ENCODE data around the gene PPP1R27. TPM values are rescaled to one million over a fixed set of nuclear protein-coding genes. Genes with fewer than 3 reads are reported as not detected.

The PPP1R27 gene
- polyA plus RNA-seq, 1 donor (not counting 4 experiments of a cell fraction or from before 2014, with no cell fraction given) = 0.12 TPM

DNA sequence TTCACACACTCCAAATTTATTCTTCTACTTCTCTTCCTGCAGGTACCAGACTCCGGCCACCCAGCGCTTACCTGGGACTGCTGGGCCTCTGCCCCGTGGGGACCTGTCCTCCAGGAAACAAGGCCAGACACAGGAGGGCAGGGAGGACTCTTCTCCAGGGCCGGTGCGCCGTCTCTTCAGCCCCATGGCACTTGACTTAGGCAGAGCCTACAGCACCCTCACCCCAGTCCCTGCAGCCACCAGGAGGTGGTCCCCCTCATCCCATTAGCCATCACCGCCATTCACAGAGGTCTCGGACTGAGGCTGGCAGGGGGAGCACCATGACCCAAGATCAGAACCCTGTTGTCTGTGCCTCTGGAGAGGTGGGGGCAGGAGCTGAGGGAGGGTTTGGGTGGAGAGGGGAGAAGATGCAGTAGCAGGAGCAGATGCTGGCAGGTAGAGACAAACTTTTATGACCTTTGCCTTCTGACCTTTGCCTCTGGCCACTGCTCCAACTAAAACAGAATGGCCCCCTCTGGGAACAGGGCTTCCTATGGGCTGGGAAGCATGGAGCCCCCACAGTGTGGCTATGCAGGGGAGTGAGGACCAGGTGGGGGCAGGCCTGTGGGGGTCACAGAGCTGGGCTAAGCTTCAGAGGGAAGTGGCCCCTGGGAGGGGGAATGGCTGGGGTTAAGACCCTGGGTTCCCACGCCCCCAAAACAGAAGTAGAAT is 32.6 kb downstream of the PPP1R27 start:
- Histone ChIP-seq H2AFZ (ENCODE audit: control insufficient read depth, low read length) (no peak overlapping the region), H3K27me3 (ENCODE audit: control insufficient read depth, extremely low read depth, insufficient read depth, low read length) (peaks cover 67% of the 10 kb centered on the region)
- TF ChIP-seq, protein P1, sequence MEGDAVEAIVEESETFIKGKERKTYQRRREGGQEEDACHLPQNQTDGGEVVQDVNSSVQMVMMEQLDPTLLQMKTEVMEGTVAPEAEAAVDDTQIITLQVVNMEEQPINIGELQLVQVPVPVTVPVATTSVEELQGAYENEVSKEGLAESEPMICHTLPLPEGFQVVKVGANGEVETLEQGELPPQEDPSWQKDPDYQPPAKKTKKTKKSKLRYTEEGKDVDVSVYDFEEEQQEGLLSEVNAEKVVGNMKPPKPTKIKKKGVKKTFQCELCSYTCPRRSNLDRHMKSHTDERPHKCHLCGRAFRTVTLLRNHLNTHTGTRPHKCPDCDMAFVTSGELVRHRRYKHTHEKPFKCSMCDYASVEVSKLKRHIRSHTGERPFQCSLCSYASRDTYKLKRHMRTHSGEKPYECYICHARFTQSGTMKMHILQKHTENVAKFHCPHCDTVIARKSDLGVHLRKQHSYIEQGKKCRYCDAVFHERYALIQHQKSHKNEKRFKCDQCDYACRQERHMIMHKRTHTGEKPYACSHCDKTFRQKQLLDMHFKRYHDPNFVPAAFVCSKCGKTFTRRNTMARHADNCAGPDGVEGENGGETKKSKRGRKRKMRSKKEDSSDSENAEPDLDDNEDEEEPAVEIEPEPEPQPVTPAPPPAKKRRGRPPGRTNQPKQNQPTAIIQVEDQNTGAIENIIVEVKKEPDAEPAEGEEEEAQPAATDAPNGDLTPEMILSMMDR (optimal IDR thresholded peaks at IDR 0.05 in 1 of 3, IDR thresholded peaks at IDR 0.05 in 1 of 3, conservative IDR thresholded peaks at IDR 0.05 in 1 of 3; ENCODE audit: extremely low read depth in 1 of 3, insufficient read depth in 2 of 3, low read length in 3 of 3) = no peak
- TF ChIP-seq EZH2 (IDR thresholded peaks at IDR 0.05; ENCODE audit: low read length) = no peak

DNA sequence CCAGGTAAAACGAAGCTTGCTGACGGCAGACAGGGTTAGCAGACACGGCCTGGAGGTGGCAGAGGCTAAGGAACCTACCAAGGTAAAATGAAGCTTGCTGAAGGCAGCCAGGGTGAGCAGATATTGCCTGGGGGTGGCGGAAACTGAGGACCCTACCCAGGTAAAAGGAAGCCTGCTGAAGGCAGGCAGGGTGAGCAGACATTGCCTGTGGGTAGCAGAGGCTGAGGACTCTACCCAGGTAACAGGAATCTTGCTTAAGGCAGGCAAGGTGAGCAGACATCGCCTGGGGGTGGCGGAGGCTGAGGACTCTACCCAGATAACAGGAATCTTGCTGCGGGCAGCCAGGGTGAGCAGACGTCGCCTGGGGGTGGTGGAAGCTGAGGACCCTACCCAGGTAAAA is 33.5 kb downstream of the PPP1R27 start:
- Histone ChIP-seq H3K4me2 (ENCODE audit: control insufficient read depth, extremely low read depth, insufficient read depth, low read depth, low read length) (no peak overlapping the region), H4K20me1 (ENCODE audit: control insufficient read depth, extremely low read depth, insufficient read depth, low read length) (no peaks in the 10 kb centered on the region), H3K9ac (ENCODE audit: control insufficient read depth, extremely low read depth, insufficient read depth, low read length) (no peak overlapping the region), H3K27ac (ENCODE audit: control insufficient read depth, insufficient read depth, low read length) (no peak overlapping the region), H3K9me3 (ENCODE audit: control insufficient read depth, low read depth, low read length) (no peaks in the 10 kb centered on the region), H3K36me3 (ENCODE audit: control insufficient read depth in 2 of 2, extremely low read depth in 1 of 2, insufficient read depth in 2 of 2, low read length in 2 of 2) (no peaks in the 10 kb centered on the region), H3K4me1 (ENCODE audit: control insufficient read depth, extremely low read depth, insufficient read depth, low read length) (no peaks in the 10 kb centered on the region), H3K79me2 (ENCODE audit: control insufficient read depth, insufficient read depth, low read length) (no peaks in the 10 kb centered on the region), H3K9me1 (ENCODE audit: control insufficient read depth, extremely low read depth, insufficient read depth, low read length) (no peaks in the 10 kb centered on the region), H2AFZ (ENCODE audit: control insufficient read depth, low read length) (no peak overlapping the region), H3K4me3 (ENCODE audit: control insufficient read depth in 2 of 3, extremely low read depth in 1 of 3, insufficient read depth in 2 of 3, low read depth in 1 of 3, low read length in 3 of 3) (no peak overlapping the region), H3K27me3 (ENCODE audit: control insufficient read depth, extremely low read depth, insufficient read depth, low read length) (peaks cover 58% of the 10 kb centered on the region)
- TF ChIP-seq, protein P1 (optimal IDR thresholded peaks at IDR 0.05 in 1 of 3, IDR thresholded peaks at IDR 0.05 in 1 of 3, conservative IDR thresholded peaks at IDR 0.05 in 1 of 3; ENCODE audit: extremely low read depth in 1 of 3, insufficient read depth in 2 of 3, low read length in 3 of 3) = no peak
- TF ChIP-seq EZH2 (IDR thresholded peaks at IDR 0.05; ENCODE audit: low read length) = no peak
- dilution Hi-C loops (cut with MboI; ENCODE audit: extremely low pct_ligation_motif_present, low sequenced_read_pairs) = no loop called here
- DNase-seq (ENCODE audit: low read depth, low spot score) = no peak
- FAIRE-seq = no peak

More for the DNA sequence above, 32.6 kb downstream of the PPP1R27 start:
- H3K36me3 ChIP-seq (ENCODE audit: control insufficient read depth in 2 of 2, extremely low read depth in 1 of 2, insufficient read depth in 2 of 2, low read length in 2 of 2) = no peaks in the 10 kb centered on the region
- no peak overlapping the region for H3K4me2 ChIP-seq (ENCODE audit: control insufficient read depth, extremely low read depth, insufficient read depth, low read depth, low read length)
- H3K9me3 ChIP-seq (ENCODE audit: control insufficient read depth, low read depth, low read length) = no peaks in the 10 kb centered on the region
- dilution Hi-C loops (cut with MboI; ENCODE audit: extremely low pct_ligation_motif_present, low sequenced_read_pairs) = no loop called here
- DNase-seq (ENCODE audit: low read depth, low spot score) = no peak
- no peaks in the 10 kb centered on the region for H3K9me1 ChIP-seq (ENCODE audit: control insufficient read depth, extremely low read depth, insufficient read depth, low read length)
- H3K9ac ChIP-seq (ENCODE audit: control insufficient read depth, extremely low read depth, insufficient read depth, low read length) = no peak overlapping the region
- no peaks in the 10 kb centered on the region for H3K4me1 ChIP-seq (ENCODE audit: control insufficient read depth, extremely low read depth, insufficient read depth, low read length)
- H3K4me3 ChIP-seq (ENCODE audit: control insufficient read depth in 2 of 3, extremely low read depth in 1 of 3, insufficient read depth in 2 of 3, low read depth in 1 of 3, low read length in 3 of 3) = no peak overlapping the region
- FAIRE-seq = no peak
- H3K79me2 ChIP-seq (ENCODE audit: control insufficient read depth, insufficient read depth, low read length) = no peaks in the 10 kb centered on the region
- no peaks in the 10 kb centered on the region for H4K20me1 ChIP-seq (ENCODE audit: control insufficient read depth, extremely low read depth, insufficient read depth, low read length)
- H3K27ac ChIP-seq (ENCODE audit: control insufficient read depth, insufficient read depth, low read length) = no peak overlapping the region

Measured in keratinocyte (primary cell).